Lower lobe of right lung (tissue), 2 donors: ENCODE measurements around the gene ARL6. TPM values are rescaled to one million over a fixed set of nuclear protein-coding genes. Genes with fewer than 3 reads are reported as not detected.
"Not testable (repeated sequence)": the region's sequence is repeated elsewhere in the genome, so short reads cannot be mapped to it uniquely, and the experiment has no call there.

Experiments
- ATAC-seq, 2 donors: fragments of 200-7000 bp; cut with Tn5 transposase; one replicate each; pipeline ENCODE4 v1.9.1; 2020 to 2022; ENCODE audit warnings: mild to moderate bottlenecking in 2 of 2, moderate library complexity in 2 of 2
- DNase-seq: peaks from one replicate; pipeline ENCODE4 v3.0.0-alpha.2; 2020
- H3K27ac ChIP-seq: fragments of 200-600 bp; one replicate; pipeline ENCODE4 v1.8.0; 2022
- H3K27me3 ChIP-seq: fragments of 200-600 bp; one replicate; pipeline ENCODE4 v1.8.0; 2022; ENCODE audit warnings: low read depth
- H3K36me3 ChIP-seq: fragments of 200-600 bp; one replicate; pipeline ENCODE4 v1.8.0; 2022; ENCODE audit warnings: mild to moderate bottlenecking
- H3K4me1 ChIP-seq: fragments of 200-600 bp; one replicate; pipeline ENCODE4 v1.8.0; 2022
- H3K4me3 ChIP-seq: fragments of 200-600 bp; one replicate; pipeline ENCODE4 v1.8.0; 2022; ENCODE audit warnings: mild to moderate bottlenecking
- H3K9me3 ChIP-seq: fragments of 200-600 bp; one replicate; pipeline ENCODE4 v1.8.0; 2022
- intact Hi-C: fragments of 100-400 bp; cut with DNase I; formaldehyde crosslinking; loops from one replicate; pipeline ENCODE4 v1.11.0; 2022
- total RNA-seq: library from RNA; stranded (reverse); fragmentation: NEBNext Ultra II Directional; extraction: Animal tissue kit (Norgen Biotek cat#: 25700); gene quantifications from one replicate; pipeline ENCODE4 v1.2.1, GENCODE V29; 2021
- TF ChIP-seq, protein P1 (sequence below): fragments of 200-600 bp; IDR thresholded peaks from one replicate; pipeline ENCODE4 v1.8.0; 2022; ENCODE audit warnings: antibody characterized with exemption, mild to moderate bottlenecking
- donor health status: DM: no; HTN: yes; CAD: no; lungs with severe emphysema.

The ARL6 gene
- total RNA-seq, 1 donor from 2014 or later, result 14.0 TPM

DNA sequence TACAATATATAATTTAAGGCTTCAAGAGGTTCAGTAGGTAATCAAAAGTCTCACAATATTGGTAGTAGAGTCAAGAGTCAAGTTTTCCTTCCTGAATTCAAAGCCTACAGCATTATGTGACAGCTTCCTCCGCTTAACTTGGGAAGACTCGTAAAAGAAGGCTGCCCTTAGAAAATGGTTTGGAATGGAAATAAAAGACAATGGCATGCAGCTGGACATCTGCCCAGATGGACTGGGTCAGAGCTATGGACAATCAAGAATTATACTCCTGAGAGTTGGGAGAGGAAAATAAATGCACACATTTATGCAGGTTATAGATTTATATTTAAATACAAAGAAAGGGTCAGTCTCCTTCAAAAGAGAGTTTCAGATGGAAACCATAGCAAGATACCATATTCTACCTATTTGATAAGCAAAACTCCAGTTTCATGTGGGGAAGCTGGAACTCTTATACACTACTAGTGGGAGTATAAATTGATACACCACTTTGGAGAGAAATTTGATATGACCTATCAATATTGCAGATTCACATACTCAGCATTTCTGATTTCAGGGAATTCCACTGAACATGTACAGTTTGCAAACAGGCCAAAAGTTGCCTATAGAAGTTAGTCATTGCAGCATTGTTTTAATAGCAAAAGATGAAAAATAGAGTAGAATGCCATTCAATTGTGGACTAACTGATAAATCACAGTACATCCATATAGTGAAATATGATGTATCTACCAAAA lies 63.3 kb downstream of the ARL6 start:
- Histone ChIP-seq H3K9me3 (no peaks in the 10 kb centered on the region), H3K4me3 (no peak overlapping the region), H3K27me3 (no peaks in the 10 kb centered on the region), H3K4me1 (peaks cover 23% of the 10 kb centered on the region), H3K36me3 (no peaks in the 10 kb centered on the region), H3K27ac (no peak overlapping the region)
- TF ChIP-seq, protein P1, sequence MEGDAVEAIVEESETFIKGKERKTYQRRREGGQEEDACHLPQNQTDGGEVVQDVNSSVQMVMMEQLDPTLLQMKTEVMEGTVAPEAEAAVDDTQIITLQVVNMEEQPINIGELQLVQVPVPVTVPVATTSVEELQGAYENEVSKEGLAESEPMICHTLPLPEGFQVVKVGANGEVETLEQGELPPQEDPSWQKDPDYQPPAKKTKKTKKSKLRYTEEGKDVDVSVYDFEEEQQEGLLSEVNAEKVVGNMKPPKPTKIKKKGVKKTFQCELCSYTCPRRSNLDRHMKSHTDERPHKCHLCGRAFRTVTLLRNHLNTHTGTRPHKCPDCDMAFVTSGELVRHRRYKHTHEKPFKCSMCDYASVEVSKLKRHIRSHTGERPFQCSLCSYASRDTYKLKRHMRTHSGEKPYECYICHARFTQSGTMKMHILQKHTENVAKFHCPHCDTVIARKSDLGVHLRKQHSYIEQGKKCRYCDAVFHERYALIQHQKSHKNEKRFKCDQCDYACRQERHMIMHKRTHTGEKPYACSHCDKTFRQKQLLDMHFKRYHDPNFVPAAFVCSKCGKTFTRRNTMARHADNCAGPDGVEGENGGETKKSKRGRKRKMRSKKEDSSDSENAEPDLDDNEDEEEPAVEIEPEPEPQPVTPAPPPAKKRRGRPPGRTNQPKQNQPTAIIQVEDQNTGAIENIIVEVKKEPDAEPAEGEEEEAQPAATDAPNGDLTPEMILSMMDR, result no peak
- intact Hi-C loops, result no loop called here
- no peak for DNase-seq
- no peak for ATAC-seq

DNA sequence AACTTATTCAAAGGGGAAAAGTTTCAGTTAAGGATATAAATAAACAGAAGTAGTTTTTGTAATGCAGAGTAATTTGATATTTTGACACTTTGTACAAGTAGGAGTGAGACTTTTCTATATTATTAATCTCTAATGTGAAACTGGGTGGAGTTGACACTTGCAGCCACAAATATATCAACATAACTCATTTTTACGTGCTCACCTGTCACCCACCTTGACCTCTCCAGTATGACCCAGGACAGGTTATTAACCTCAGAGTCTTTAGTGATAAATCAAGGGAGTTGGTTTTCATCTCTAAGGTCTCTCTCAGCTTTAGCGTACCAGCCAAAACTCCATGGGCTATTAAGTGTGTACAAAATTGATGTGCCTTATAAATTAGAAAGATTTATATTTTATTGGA lies 64.6 kb downstream of the ARL6 start:
- H3K27ac ChIP-seq, result no peak overlapping the region
- no peaks in the 10 kb centered on the region for H3K27me3 ChIP-seq
- TF ChIP-seq, protein P1, result no peak
- H3K36me3 ChIP-seq, result no peaks in the 10 kb centered on the region
- no peak for ATAC-seq
- DNase-seq, result no peak
- no peaks in the 10 kb centered on the region for H3K9me3 ChIP-seq
- no peak overlapping the region for H3K4me3 ChIP-seq
- intact Hi-C loops, result no loop called here
- peaks cover 14% of the 10 kb centered on the region for H3K4me1 ChIP-seq

DNA sequence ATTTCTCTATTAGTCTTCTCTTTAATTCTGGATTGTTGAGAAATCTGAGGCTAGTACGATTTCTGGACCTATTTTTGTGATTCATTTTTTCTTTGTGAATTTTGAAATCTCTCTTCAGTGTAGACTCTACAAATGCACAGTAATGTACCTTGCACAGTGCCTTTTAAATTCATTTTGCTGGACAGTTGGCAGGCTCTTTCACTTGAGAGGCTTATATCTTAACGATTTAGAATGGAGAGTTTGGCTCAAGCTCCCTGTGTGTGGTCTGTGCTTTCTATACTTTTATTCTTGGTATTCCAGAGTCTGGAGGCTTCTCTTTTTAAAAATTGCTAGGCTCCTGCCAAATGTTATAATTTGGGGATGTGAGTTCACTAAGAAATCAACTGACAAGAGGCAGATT lies 66.1 kb downstream of the ARL6 start:
- intact Hi-C loops, result no loop called here
- DNase-seq (no peak), ATAC-seq (no peak)
- no peaks in the 10 kb centered on the region for H3K27me3 ChIP-seq
- H3K27ac ChIP-seq, result no peak overlapping the region
- peaks cover under 1% of the 10 kb centered on the region for H3K4me1 ChIP-seq
- TF ChIP-seq, protein P1, result no peak
- H3K9me3 ChIP-seq, result no peaks in the 10 kb centered on the region
- no peaks in the 10 kb centered on the region for H3K36me3 ChIP-seq
- H3K4me3 ChIP-seq, result no peak overlapping the region

DNA sequence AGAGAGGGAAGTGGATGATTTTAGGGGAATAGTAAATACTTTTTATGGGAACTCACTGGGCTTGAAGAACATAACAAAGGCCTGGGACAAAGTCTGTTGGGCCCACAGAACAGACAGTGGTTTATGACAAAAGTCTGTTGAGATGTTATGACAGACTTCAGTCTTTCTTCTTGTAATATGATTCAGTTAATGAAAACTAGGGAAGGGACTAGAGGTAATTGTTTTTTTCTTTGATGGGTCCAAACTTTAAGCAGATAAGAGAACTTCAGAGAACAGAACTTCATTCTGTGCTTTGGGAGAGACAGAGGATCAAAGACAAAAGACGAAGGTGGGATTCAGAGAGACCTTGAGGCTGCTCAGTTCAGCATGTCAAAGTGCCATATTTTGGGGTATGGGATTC lies 66.6 kb downstream of the ARL6 start:
- intact Hi-C loops, result no loop called here
- Histone ChIP-seq H3K9me3 (no peaks in the 10 kb centered on the region), H3K27ac (no peak overlapping the region), H3K36me3 (no peaks in the 10 kb centered on the region), H3K4me1 (no peaks in the 10 kb centered on the region), H3K27me3 (no peaks in the 10 kb centered on the region), H3K4me3 (no peak overlapping the region)
- DNase-seq (no peak), ATAC-seq (no peak)
- TF ChIP-seq, protein P1, result no peak

DNA sequence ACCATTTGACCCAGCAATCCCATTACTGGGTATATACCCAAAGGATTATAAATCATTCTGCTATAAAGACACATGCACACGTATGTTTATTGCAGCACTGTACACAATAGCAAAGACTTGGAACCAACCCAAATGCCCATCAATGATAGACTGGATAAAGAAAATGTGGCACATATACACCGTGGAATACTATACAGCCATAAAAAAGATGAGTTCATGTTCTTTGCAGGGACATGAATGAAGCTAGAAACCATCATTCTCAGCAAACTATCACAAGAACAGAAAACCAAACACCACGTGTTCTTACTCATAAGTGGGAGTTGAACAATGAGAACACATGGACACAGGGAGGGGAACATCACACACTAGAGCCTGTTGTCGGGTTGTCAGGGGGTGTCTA lies 68.6 kb downstream of the ARL6 start:
- H3K27me3 ChIP-seq, DNase-seq, H3K36me3 ChIP-seq, H3K27ac ChIP-seq, H3K4me1 ChIP-seq, intact Hi-C loops, H3K9me3 ChIP-seq, ATAC-seq, H3K4me3 ChIP-seq: not testable (repeated sequence)

DNA sequence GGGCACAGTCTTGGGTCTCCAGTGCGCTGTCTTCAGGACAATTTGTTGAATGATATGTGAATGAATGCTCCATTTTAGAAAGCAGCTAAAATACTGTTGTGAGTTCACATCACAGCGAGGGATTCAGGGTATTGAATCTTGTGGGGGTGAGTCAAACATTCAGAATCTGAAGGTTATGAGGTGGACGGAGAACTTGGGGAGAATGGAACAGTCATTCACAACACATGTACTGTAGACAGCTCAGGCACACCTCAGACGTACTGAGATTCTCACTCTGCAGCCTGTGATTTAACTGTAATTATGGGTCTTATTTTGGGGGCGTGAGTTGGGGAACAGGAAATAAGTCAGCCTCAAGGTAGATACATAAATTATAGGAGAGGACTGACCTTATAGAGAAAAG lies 71.2 kb downstream of the ARL6 start:
- ATAC-seq (no peak), DNase-seq (no peak)
- Histone ChIP-seq H3K4me1 (peaks cover 21% of the 10 kb centered on the region), H3K27ac (no peak overlapping the region), H3K36me3 (no peaks in the 10 kb centered on the region), H3K4me3 (no peak overlapping the region), H3K9me3 (no peaks in the 10 kb centered on the region), H3K27me3 (no peaks in the 10 kb centered on the region)
- intact Hi-C loops, result no loop called here
- TF ChIP-seq, protein P1, result no peak
